HepG2 (cell line): ENCODE results near the gene TRIM67.
"Not testable (repeated sequence)": the region's sequence is repeated elsewhere in the genome, so short reads cannot be mapped to it uniquely, and the experiment has no call there.

Experiments used
- FOXC1 ChIP-seq: sonication (generic); formaldehyde crosslinking; IDR thresholded peaks from 2 replicates; pipeline ENCODE4 v1.8.0; 2022; ENCODE audit warnings: mild to moderate bottlenecking, missing genetic modification reagents, borderline replicate concordance
- KDM5A ChIP-seq: fragments of 200-600 bp; sonication (generic); IDR thresholded peaks from 2 replicates; pipeline ENCODE4 v1.7.0; 2018; ENCODE audit warnings: antibody characterized with exemption, mild to moderate bottlenecking, low read length, borderline replicate concordance
- TF ChIP-seq, protein P1 (sequence below): sonication (generic); formaldehyde crosslinking; IDR thresholded peaks from 2 replicates; pipeline ENCODE4 v1.4.0; 2020; ENCODE audit warnings: missing genetic modification reagents

GRCh38 chr1:231158141-231158540, 3.7 kb upstream of the TRIM67 start:
- TF ChIP-seq FOXC1 (CRISPR knock-in tag); KDM5A: not testable (repeated sequence)
- TF ChIP-seq, protein P1, sequence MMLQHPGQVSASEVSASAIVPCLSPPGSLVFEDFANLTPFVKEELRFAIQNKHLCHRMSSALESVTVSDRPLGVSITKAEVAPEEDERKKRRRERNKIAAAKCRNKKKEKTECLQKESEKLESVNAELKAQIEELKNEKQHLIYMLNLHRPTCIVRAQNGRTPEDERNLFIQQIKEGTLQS (CRISPR knock-in tag), result not testable (repeated sequence)
